NCI-H1930 (cell line): ENCODE results near the gene PLXNB3.

ENCODE experiments used
- DNase-seq, 2 experiments: peaks; one replicate each; lab custom pipeline; 2025; lab: John Stamatoyannopoulos, UW

The PLXNB3 gene

DNA sequence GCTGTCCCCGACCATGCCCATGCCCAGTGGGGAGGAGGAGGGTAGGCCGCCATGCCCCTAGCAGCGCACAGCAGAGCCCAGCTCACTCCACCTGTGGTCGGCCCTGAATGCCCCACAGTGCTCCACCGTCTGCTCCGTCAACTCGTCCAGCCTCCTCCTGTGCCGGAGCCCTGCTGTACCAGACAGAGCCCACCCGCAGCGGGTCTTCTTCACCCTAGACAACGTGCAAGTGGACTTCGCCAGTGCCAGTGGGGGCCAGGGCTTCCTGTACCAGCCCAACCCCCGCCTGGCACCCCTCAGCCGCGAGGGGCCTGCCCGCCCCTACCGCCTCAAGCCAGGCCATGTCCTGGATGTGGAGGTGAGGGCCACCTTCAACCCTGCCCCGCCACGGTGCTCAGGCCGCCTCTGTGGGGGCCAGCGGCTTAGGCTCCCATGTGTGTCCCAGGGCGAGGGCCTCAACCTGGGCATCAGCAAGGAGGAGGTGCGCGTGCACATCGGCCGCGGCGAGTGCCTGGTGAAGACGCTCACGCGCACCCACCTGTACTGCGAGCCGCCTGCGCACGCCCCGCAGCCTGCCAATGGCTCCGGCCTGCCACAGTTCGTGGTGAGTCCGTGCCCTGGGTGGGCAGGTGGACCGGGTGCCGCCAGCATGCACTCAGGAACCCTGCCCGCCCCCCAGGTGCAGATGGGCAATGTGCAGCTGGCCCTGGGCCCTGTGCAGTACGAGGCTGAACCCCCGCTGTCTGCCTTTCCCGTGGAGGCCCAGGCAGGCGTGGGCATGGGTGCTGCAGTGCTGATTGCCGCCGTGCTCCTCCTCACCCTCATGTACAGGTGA lies 9.9 kb downstream of the PLXNB3 start:
- no peak for DNase-seq

DNA sequence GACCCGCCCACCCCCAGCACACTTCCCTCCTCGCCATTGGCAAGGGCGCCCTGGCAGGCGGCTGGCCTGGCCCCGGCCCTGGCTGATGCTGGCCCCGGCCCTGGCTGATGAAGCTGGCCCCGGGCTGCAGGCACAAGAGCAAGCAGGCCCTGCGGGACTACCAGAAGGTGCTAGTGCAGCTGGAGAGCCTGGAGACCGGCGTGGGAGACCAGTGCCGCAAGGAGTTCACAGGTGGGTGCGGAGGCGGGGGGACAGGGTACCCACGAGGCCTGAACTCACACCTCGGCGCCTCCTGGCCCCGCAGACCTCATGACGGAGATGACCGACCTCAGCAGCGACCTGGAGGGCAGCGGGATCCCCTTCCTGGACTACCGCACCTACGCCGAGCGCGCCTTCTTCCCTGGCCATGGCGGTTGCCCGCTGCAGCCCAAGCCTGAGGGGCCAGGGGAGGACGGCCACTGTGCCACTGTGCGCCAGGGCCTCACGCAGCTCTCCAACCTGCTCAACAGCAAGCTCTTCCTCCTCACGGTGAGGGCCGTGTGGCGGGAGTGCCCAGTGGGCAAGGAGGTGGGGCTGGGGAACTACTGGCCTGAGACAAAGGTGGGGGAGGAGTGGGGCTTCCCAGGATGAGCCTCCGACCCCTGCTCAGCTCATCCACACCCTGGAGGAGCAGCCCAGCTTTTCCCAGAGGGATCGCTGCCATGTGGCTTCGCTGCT lies 10.7 kb downstream of the PLXNB3 start:
- no peak for DNase-seq

DNA sequence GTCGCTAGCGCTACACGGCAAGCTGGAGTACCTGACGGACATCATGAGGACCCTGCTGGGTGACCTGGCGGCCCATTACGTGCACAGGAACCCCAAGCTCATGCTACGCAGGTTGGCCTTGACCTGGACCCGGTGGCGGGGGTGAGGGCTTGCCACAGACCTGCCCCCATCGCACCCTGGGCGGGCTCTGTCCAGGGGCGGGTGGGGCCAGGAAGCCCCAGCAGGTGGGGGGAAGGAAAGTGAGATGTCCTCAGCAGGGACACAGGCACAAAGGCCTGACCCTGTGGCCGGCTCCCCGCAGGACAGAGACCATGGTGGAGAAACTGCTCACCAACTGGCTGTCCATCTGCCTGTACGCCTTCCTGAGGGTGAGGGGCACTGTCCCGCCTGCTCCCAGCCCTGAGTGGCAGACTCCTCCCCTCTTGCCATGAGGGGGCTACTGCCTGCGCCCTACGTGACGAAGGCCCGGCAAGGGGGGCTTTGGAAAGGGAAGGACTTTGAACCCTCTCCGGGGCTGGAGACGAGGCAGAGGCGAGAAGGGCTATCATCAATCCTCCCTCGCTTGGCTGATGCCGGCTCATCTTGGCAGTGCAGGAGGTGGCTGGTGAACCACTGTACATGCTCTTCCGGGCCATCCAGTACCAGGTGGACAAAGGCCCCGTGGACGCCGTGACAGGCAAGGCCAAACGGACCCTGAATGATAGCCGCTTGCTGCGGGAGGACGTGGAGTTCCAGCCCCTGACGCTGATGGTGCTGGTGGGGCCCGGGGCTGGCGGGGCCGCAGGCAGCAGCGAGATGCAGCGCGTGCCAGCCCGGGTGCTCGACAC lies 11.5 kb downstream of the PLXNB3 start:
- DNase-seq, result no peak

DNA sequence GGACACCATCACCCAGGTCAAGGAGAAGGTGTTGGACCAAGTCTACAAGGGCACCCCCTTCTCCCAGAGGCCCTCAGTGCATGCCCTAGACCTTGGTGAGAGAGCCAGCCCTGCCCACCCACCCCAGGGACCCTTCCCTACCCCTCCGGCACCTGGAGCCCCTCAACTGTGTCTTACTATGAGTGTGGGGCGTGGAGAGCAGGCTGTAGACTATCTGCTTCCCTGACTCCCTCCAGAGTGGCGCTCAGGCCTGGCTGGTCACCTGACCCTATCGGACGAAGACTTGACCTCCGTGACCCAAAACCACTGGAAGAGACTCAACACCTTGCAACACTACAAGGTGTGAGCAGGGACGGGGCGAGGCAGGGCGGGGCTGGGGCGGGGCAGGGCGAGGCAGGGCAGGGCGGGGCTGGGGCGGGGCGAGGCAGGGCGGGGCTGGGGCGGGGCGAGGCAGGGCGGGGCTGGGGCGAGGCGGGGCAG lies 12.1 kb downstream of the PLXNB3 start:
- DNase-seq, result no peak

DNA sequence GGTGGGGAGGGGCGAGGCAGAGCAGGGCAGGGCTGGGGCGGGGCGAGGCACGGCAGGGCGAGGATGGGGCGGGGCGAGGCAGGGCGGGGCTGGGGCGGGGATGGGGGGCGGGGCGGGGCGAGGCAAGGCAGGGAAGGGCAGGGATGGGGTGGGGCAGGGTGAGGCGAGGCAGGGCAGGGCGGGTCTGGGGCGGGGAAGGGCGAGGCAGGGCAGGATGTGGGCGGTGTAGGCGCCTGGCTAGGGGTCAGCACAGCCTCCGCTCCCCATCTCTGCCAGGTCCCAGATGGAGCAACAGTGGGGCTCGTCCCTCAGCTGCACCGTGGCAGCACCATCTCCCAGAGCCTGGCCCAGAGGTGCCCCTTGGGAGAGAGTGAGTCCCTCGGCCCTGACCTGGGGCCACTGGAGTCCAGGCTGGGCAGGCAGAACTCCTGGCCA lies 12.6 kb downstream of the PLXNB3 start:
- DNase-seq, result no peak

DNA sequence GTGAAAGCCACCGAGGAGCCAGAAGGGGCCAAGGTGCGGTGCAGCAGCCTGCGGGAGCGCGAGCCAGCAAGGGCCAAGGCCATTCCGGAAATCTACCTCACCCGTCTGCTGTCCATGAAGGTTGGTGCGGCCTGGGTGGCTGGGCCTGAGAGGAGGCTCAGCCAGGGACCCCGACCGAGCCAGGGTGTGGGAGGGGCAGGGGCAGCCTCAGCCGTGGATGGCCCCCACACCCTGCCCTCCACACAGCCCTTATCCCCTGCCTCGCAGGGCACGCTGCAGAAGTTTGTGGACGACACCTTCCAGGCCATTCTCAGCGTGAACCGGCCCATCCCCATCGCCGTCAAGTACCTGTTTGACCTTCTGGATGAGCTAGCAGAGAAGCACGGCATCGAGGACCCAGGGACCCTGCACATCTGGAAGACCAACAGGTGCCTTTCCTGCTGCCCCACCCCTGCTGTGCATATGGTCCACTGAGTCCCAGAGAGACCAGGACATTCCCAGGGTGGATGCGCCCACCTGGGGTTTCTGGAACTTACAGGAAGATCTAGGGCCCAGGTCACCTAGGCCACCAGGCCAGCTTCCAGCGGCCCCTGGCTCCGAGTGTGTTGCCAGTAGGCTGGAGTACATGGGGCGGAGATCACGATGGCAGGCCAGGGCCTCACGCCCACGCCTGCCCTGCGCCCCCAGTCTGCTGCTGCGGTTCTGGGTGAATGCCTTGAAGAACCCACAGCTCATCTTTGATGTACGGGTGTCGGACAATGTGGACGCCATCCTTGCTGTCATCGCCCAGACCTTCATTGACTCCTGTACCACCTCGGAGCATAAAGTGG lies 13.4 kb downstream of the PLXNB3 start:
- DNase-seq, result no peak

DNA sequence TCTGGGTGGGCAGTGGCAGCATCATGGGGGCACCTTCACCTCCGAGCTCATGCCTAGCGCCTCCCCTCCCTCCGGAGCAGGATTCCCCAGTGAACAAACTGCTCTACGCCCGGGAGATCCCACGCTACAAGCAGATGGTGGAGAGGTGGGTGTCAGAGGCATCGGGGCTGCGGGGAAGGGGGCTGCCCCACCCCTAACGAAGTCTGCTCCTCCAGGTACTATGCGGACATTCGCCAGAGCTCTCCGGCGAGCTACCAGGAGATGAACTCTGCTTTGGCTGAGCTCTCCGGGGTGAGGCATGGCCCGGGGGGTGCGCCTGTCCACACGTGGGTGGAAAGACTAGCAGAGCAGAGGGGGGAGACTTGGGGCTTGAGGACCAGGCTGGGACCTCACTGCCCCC lies 14.1 kb downstream of the PLXNB3 start:
- no peak for DNase-seq

DNA sequence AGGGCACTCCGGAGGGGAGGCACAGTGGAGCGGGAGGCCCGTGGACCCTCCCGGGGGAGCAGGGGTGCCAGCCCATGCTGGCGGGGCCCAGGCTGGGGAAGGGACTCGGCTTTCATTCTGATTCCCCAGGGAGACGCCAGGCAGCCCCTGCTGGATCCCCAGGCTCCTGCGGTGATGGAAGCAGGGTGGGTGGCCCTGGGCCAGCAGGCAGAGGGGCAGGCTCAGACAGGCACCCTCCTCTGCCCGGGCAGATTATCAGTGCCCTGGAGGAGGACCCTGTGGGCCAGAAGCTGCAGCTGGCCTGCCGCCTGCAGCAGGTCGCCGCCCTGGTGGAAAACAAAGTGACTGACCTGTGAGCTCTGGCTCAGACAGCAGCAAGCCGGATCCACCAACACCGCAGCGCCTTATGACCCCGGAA lies 14.6 kb downstream of the PLXNB3 start:
- DNase-seq, result no peak

DNA sequence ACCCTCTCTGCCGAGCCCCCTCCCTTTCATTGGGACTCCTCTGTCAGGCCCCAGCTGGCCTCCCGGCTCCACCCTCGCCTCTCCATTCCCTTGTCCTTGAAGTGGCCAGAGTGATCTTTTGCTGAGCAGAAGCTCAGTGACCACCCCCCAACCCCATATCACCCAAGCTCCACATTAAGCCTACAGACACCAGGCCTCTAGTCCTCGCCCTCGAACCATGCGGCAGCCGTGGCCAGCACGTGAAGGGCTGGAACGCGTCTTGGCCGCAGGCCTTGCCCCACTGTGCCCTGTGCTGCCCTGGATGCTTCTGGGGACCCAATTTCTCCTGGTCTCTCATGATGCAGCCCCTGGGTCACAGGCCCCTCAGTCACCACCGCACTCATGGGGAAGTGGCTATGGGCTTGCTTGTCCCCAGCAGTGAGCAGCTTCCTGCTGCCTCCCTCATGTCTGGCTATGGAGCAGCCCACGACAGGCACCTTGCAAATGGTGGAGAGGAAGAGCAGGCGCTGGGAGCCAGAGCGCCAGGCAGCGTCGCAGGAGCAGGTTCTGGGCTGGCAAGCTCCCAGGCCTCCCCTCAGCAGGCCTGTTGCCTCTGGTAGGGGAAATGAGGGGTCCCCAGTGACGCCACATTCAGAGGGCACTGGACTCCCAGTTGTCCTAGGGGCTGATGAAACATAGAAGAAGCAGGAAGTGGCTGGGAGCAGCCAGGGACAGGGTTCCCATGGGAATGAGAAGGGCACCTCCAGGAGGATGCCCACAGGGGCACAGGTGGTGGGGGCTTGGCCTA lies 16.0 kb downstream of the PLXNB3 start:
- no peak for DNase-seq

DNA sequence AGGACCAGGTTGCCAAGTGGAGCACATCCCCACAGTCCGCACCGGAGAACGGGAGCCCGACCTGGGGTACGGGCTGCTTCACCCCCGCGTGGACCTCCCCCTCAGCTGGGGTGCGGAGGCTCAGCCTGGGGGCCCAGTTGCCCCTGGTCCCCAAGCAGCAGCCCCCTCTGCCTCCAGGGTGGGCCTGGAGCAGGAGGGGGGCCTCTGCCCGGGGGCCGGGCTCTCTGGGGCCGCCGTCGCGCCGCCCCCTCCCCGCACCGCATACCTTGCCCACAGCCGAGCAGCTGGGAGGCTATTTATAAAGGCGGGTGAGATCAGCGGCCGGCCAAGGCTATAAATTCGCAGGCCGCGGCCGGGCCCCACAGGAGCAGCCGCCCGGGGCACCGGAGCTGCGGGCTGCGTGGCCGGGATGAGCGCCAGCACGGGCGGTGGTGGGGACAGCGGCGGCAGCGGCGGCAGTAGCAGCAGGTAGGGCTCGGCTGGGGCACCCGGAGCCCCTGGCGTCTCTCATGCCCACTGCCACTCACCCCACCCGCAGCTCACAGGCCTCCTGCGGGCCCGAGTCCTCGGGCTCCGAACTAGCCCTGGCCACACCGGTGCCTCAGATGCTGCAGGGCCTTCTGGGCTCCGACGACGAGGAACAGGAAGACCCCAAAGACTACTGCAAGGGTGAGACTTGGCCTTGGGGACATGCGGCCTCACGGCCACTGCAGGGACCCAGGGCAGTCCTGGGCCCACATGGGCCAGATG lies 16.8 kb downstream of the PLXNB3 start, which contains the start of gene SRPK3:
TSS of gene SRPK3 (plus strand) at position 364 of the 750 bp plus-strand sequence. CDS start at position 410, 46 bp downstream.
- DNase-seq, result no peak

DNA sequence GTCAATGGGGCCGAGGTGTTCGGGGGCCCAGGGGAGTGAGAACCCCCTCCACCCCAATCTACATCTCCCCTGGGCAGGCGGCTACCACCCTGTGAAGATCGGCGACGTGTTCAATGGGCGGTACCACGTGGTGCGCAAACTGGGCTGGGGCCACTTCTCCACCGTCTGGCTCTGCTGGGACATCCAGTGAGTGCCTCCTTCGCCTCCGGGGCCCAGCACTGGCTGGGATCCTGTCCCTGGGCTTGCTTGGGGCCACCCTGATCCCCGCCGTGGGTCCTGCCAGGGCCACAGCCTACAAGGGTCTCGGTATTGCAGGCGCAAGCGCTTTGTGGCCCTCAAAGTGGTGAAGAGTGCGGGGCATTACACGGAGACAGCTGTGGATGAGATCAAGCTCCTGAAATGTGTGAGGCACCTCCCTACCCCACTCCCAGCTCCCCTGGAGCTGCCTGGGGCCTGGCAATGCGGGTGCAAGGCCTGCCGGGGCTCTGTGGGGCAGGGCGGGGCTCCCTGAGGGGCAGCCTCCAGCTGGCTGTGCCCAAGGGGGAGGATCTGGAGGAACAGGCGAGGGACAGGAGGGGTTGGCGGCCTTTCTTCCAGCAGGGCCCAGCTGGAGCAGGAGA lies 17.5 kb downstream of the PLXNB3 start:
- no peak for DNase-seq

DNA sequence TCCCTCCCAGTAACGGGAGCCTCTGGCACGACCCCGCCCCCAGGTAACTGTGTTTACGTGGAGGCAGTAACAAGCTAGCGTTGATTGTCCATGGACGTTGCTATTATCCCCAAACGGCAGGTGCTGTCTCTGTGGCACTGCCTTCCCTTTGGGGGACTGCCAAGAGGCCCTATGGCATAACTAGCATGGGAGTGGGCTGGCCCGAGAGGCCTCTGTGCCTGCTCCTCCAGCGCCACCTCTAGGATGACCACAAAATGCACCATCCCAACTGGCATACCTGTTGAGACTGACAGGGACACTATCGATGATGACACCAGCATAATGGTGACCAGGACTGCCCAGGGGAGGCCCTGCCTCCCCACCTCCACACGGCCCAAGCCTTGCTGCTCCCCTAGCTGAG lies 18.3 kb downstream of the PLXNB3 start:
- peak; percentile 16 to 24 for DNase-seq

DNA sequence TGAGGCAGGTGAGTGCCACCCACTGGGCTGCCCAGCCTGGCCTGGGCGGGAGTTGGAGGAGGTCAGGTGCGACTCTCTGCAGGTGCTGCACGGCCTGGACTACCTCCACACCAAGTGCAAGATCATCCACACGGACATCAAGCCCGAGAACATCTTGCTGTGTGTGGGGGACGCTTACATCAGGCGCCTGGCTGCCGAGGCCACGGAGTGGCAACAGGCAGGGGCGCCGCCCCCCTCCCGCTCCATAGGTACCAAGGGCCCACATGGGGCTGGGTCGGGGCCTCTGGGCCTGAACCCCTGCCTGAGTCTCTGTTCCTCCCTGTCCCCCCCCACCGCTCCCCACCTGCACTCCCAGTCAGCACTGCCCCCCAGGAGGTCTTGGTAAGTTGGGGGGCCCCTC lies 18.8 kb downstream of the PLXNB3 start:
- no peak for DNase-seq

DNA sequence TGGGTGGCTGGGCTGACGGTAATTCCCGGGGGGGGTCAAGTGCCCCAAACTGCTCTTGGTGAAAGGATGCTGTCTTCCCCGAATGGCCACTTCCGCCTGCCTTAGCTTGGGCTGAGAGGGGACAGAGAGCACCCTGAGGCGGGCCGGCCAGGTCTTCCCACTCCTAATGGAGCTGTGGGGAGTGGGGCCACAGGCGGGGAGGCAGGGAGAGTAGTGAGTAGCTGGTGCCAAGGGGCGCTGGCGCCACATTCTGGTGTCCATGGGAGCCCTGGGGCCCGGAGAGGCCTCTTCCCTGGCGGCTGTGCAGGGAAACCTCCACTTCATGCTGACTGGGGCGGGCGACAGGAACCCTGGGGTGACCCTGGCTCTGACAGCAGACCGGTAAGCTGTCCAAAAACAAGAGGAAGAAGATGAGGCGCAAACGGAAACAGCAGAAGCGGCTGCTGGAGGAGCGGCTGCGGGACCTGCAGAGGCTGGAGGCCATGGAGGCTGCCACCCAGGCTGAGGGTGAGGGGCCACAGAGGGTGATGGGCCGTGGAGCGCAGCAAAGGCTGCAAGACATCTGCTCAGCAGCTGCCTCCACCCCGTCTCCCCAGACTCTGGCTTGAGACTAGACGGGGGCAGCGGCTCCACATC lies 19.4 kb downstream of the PLXNB3 start:
- DNase-seq, result no peak

DNA sequence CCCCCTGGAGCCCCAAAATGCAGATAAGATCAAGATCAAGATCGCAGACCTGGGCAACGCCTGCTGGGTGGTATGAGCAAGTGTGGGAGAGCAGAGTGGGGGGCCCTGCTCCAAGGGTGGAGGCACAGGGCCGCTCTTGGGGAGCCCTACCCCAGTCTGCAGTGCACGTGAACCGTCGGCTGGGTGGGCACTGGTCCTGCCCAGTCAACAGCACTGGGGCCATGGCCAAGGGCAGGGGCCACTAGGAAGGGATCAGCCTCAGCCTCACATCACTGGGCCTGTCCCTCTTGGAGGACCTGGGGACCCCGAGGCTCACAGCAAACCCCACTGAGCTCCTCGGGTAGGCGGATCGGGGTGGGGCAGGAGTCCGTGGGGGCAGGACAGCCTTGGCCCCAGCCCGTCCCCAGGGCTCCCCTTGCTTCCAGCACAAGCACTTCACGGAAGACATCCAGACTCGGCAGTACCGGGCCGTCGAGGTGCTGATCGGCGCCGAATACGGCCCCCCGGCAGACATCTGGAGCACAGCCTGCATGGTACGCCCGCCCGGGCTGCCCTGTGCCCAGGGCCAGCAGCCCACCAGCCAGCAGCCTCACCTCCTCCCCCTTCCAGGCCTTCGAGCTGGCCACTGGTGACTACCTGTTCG lies 20.4 kb downstream of the PLXNB3 start:
- DNase-seq, result no peak

DNA sequence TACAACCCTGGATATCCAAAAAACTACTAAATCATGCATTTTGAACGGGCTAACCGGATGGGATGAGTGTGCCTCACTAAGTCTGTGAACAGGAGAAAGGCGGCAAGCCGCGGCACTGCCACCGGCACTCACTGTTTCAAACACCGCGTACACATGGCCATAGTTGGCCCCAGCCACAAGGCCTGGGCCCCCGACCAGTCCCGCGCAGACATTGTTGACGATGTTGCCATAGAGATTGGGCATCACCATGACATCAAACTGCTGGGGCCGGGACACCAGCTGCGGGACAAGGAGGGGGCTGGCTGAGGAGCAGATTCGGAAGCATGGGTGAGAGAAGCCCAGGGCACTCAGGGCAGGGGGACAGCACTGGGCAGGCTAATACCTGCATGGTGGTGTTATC lies 22.6 kb downstream of the PLXNB3 start:
- no peak for DNase-seq

DNA sequence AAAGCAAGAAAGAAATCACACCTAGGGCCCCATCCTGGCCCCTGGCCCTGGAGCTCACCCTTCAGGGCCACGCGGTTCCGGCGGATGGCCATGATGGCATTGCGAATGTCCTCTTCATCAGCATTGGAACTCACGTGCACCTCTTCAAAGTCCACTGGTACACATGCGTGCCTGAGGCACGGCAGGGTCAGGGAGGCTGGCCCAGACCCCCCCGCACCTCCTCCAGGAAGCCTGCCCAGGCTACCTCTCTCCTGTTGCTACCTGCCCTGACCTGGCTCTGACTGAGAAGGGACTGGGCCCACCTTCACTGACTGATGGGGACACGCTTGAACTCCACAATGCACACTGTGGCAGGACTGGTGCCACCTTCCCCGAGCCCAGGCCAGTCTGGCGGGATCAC lies 25.6 kb downstream of the PLXNB3 start:
- no peak for DNase-seq

DNA sequence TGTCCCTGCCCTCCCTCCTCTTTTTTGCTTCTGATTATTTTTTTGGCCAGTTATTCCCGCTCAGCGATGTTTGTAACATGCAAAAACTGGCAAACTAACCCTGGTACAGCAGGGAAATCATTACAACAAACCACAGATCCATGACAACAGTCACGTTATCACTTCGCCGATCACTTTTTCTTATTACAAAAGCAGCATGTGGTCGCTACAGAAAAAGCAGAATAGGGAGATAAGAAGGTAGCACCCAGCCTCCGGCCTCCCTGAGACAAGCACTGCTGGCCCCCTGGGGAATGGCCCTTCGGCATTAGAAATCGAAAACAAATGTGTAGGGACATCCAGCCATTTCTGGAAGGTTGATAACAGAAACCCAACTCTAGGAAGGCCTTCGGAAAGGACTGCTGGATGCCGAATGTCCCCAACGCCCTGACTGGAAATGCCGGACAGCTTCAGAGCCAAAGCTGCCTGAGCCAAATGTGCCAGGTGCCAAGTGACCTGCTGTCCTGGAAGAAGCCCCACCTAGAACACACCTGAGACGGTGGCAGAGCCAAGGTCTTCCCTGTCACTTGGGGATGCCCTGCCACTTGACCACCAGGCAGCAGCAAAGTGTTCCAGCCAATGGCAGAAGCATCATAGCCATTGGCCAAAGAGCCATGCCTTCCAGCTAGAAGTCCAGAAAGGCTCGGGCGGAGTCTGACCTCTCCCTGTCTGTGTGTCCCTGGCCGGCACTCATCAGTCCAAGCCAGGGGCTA lies 27.2 kb downstream of the PLXNB3 start:
- DNase-seq, result no peak
